IPS-20b (cell line): ENCODE data around the gene NFATC3.

Source experiments
- H3K27ac ChIP-seq: one replicate; pipeline ENCODE4 v1.5.1; 2013; ENCODE audit warnings: low read length
- H3K27me3 ChIP-seq: 2 replicates; pipeline ENCODE4 v1.6.1; 2013; ENCODE audit warnings: mild to moderate bottlenecking, low read length, inconsistent platforms; ENCODE audit not compliant: insufficient read depth
- H3K36me3 ChIP-seq: 2 replicates; pipeline ENCODE4 v1.6.1; 2013; ENCODE audit warnings: low read depth, mild to moderate bottlenecking, inconsistent platforms, low read length, moderate library complexity; ENCODE audit not compliant: insufficient read depth
- H3K4me1 ChIP-seq: 2 replicates; pipeline ENCODE4 v1.6.1; 2013; ENCODE audit warnings: mild to moderate bottlenecking, control low read depth, inconsistent platforms, low read length, moderate library complexity; ENCODE audit not compliant: insufficient read depth
- H3K4me3 ChIP-seq: 2 replicates; pipeline ENCODE4 v1.5.1; 2013; ENCODE audit warnings: mild to moderate bottlenecking, low read length, inconsistent platforms
- H3K9ac ChIP-seq: 2 replicates; pipeline ENCODE4 v1.6.1; 2013; ENCODE audit warnings: low read depth, mild to moderate bottlenecking, inconsistent platforms, low read length, moderate library complexity
- H3K9me3 ChIP-seq: 2 replicates; pipeline ENCODE4 v1.6.1; 2013; ENCODE audit warnings: mild to moderate bottlenecking, low read depth, low read length, inconsistent platforms; ENCODE audit not compliant: insufficient read depth

The NFATC3 gene

DNA sequence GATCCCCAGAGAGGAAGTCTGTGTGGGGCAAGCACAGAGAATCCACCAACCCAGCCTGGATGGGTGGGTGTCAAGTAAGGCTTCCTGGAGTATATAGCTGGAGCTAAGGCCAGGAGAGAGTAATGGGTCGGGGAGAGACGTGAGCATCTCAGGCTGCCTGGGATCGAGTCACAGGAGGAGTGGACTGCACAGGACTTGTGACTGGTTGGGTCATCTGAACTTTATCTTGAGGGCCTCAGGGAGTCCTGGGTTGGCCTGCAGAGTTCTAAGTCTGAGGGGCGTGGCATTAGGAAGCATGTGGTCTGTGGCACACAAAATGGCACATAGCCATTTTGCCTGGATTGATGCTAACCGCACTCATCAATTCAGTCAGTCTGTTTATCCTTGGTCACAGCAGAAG, 161.5 kb downstream of the NFATC3 start:
- no peak overlapping the region for H3K4me3 ChIP-seq
- peaks cover 22% of the 10 kb centered on the region for H3K27me3 ChIP-seq
- H3K4me1 ChIP-seq, result peaks cover 4% of the 10 kb centered on the region; the same call in 1 of the 2 replicates
- H3K9me3 ChIP-seq, result no peaks in the 10 kb centered on the region
- H3K36me3 ChIP-seq, result no peaks in the 10 kb centered on the region
- H3K27ac ChIP-seq, result no peak overlapping the region
- no peak overlapping the region for H3K9ac ChIP-seq

DNA sequence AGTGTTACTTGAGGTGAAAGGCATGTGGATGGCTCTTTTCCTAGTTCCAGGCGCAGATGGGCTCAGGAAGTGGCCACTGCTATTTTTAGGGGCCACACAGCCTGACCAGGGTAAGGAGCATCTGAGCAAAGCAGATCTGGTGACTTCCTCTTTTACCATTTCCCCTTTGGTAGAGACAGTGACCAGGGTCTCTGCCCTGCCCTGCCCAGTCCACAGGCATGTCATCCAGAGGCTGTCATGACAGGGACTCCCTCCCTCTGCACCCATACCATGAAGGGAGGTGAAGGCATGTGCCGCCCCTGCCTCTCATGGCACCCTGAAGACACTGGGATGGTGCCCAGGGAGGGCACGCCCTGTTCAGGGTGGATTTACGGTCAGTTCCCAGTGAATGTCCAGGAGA, 162.2 kb downstream of the NFATC3 start:
- H3K9ac ChIP-seq, result no peak overlapping the region
- no peak overlapping the region for H3K4me3 ChIP-seq
- peaks cover 4% of the 10 kb centered on the region; the same call in 1 of the 2 replicates for H3K4me1 ChIP-seq
- peaks cover 22% of the 10 kb centered on the region for H3K27me3 ChIP-seq
- H3K36me3 ChIP-seq, result no peaks in the 10 kb centered on the region
- no peaks in the 10 kb centered on the region for H3K9me3 ChIP-seq
- H3K27ac ChIP-seq, result no peak overlapping the region

DNA sequence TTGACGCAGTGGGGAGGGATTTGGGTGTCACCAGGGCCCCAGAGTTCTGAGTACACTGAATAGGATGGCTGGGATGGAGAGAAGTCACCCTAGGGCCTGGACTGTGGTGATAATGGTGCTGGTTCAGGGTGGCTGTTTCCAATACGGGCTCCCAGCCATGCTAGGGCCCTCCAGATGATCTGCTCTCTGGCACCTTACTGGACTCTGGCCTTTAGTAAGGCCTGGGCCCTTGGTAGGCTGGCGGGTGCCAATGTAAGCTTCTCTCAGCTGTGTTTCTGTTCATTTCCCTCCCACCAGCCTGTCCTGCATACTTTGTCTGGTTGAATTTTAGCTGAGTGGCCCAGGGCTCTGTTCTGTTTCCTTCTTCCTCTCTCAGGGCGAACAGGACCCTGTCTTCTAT, 162.8 kb downstream of the NFATC3 start:
- peaks cover 4% of the 10 kb centered on the region; the same call in 1 of the 2 replicates for H3K4me1 ChIP-seq
- no peak overlapping the region for H3K9ac ChIP-seq
- H3K36me3 ChIP-seq, result no peaks in the 10 kb centered on the region

DNA sequence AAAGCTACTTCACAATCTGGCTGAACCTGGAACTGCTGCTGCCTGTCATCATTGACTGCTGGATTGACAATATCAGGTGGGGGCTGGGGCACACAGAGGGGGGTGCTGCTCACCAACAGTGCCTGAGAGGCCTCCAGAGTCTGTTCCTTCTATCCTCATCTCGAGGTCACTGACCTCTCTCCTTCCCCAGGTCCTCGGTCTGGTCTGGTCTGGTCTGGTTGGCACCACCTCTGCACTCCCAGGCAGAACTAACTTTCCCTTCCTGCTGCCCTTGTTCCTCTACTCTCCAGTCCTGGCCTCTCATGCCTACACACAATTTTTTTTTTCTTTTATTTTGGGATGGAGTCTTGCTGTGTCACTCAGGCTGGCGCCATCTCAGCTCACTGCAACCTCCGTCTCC, 164.2 kb downstream of the NFATC3 start:
- no peak overlapping the region for H3K4me3 ChIP-seq
- H3K27me3 ChIP-seq, result peaks cover 17% of the 10 kb centered on the region
- peaks cover 4% of the 10 kb centered on the region; the same call in 1 of the 2 replicates for H3K4me1 ChIP-seq
- no peak overlapping the region for H3K9ac ChIP-seq
- no peaks in the 10 kb centered on the region for H3K36me3 ChIP-seq
- H3K27ac ChIP-seq, result no peak overlapping the region
- no peaks in the 10 kb centered on the region for H3K9me3 ChIP-seq

More for the DNA sequence above, 162.8 kb downstream of the NFATC3 start:
- no peak overlapping the region for H3K4me3 ChIP-seq
- no peaks in the 10 kb centered on the region for H3K9me3 ChIP-seq
- H3K27me3 ChIP-seq, result peaks cover 22% of the 10 kb centered on the region
- no peak overlapping the region for H3K27ac ChIP-seq

DNA sequence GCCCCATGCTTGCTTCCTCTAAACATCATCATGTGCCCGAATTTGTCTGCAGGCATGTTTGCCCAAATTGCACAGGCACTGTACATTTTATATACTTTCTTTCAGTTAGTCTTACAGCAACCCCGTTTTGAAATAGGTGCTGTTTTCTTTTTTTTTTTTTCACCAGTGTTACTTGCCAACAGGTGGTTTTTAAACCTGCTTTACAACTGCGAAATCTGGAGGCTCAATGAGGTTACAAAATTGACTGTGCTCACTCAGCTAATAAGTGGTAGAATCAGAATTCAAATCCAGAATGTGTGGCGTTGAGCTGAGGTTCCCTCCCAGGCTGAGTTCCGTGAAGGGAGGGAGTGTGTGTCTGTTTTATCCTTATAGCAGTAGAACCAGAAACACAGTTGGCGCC, 165.8 kb downstream of the NFATC3 start:
- Histone ChIP-seq H3K27me3 (peaks cover 7% of the 10 kb centered on the region), H3K9ac (no peak overlapping the region), H3K4me3 (no peak overlapping the region), H3K36me3 (no peaks in the 10 kb centered on the region), H3K4me1 (peaks cover under 1% of the 10 kb centered on the region; the same call in 1 of the 2 replicates), H3K9me3 (no peaks in the 10 kb centered on the region), H3K27ac (no peak overlapping the region)

DNA sequence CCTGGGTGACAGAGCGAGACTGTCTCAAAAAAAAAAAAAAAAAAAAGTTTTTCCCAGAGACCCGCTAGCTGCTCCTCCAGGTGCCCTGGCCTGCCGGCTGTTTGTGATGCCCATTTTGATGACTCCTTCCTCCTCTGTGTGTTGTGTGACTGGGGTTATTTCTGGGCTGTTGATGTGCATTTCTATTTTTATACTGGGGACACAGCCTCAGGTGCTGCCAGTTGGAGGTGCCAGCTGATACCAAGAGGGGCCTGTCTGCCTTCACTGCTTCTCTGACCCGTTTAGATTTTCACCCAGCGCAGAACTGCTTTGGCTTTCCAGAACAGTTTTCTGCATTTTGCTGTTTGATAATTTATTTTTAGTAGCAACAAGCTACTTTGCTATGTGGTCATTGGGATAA, 166.7 kb downstream of the NFATC3 start:
- H3K27ac ChIP-seq, result no peak overlapping the region
- H3K27me3 ChIP-seq, result no peaks in the 10 kb centered on the region
- no peaks in the 10 kb centered on the region for H3K9me3 ChIP-seq
- no peak overlapping the region for H3K4me3 ChIP-seq
- no peaks in the 10 kb centered on the region for H3K36me3 ChIP-seq
- no peak overlapping the region for H3K9ac ChIP-seq
- no peaks in the 10 kb centered on the region for H3K4me1 ChIP-seq

DNA sequence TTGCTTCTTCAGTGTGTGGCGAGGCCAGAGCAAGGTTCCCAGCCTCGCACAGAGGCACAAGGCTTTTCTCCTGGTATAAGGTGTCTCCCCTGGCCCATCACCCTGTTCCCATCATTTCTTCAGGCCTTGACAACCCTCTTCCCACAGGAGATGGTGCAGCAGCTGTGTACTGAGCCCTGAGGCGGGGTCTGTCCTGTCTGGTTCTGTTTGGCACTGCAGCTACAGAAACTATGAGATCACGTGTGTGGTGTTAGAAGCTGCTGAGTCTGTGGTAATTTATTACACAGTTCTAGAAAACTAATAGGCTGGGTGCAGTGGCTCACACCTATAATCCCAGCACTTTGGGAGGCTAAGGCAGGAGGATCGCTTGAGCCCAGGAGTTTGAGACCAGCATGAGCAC, 167.2 kb downstream of the NFATC3 start:
- no peaks in the 10 kb centered on the region for H3K27me3 ChIP-seq
- H3K4me1 ChIP-seq, result no peaks in the 10 kb centered on the region
- H3K9ac ChIP-seq, result no peak overlapping the region
- H3K4me3 ChIP-seq, result no peak overlapping the region
- H3K36me3 ChIP-seq, result no peaks in the 10 kb centered on the region
- H3K27ac ChIP-seq, result no peak overlapping the region
- no peaks in the 10 kb centered on the region for H3K9me3 ChIP-seq

DNA sequence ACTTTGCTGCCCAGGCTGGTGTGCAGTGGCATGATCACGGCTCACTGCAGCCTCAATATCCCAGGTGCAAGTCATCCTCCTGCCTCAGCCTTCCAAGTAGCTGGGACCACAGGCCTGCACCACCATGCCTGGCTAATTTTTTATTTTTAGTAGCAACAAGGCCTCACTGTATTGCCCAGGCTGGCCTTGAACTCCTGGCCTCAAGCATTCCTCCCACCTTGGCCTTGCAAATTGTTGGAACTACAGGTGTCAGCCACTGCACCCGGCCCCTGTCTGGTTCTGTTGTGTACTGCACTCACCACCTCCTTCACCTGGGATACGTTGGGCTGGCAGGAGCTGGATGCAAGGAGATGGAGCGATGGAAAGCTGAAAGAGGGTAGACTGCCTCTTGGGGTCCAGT, 168.6 kb downstream of the NFATC3 start:
- Histone ChIP-seq H3K27me3 (no peaks in the 10 kb centered on the region), H3K27ac (no peak overlapping the region), H3K4me3 (no peak overlapping the region), H3K9me3 (no peaks in the 10 kb centered on the region), H3K9ac (no peak overlapping the region), H3K4me1 (no peaks in the 10 kb centered on the region), H3K36me3 (no peaks in the 10 kb centered on the region)

DNA sequence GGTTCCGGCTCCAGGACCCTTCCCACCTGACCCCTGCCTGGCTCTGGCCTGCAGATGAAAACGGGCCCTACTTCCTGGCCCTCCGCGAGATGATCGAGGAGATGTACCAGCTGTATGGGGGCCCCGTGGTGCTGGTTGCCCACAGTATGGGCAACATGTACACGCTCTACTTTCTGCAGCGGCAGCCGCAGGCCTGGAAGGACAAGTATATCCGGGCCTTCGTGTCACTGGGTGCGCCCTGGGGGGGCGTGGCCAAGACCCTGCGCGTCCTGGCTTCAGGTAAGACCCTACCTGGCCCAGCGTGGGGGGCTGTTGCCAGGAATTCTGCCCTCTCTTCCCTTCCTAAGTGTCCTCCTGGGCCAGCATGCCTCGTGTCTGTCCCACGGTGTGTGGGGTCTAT, 170.5 kb downstream of the NFATC3 start:
- no peaks in the 10 kb centered on the region for H3K27me3 ChIP-seq
- H3K9me3 ChIP-seq, result no peaks in the 10 kb centered on the region
- no peak overlapping the region for H3K9ac ChIP-seq
- H3K4me1 ChIP-seq, result no peaks in the 10 kb centered on the region
- H3K36me3 ChIP-seq, result peaks cover 11% of the 10 kb centered on the region
- H3K27ac ChIP-seq, result no peak overlapping the region
- no peak overlapping the region for H3K4me3 ChIP-seq

DNA sequence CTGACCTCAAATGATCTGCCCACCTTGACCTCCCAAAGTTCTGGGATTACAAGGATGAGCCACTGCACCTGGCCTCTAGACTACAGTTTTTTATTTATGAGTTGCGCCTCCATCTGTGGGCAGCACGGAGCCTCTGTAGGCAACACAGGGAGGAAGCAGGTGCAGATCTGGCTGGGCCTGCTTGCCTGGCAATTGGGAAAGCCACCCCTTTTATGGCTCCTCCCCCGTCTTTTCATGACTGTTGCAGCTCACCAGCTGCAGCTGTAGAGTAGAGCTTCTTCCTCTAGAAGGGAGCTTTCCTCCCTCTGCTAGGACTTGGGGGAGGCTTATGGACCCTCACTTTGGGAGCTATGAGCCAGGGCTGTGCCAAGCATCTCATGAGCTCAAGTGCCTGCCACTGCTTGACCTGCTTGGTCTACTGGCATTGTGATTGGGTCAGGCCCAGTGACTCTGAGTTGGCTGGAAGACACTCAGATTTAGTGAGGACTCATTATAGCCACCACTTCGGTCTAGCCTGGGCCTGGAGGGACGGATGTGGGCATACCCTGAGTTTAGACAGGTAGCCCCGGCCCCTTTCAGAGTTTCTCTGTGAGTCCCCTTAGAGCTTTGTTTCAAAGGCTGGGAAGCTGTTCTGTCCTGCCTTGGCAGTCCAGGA, 172.2 kb downstream of the NFATC3 start:
- Histone ChIP-seq H3K4me3 (no peak overlapping the region), H3K9ac (no peak overlapping the region), H3K4me1 (no peaks in the 10 kb centered on the region), H3K36me3 (peaks cover 11% of the 10 kb centered on the region), H3K9me3 (no peaks in the 10 kb centered on the region), H3K27ac (no peak overlapping the region), H3K27me3 (no peaks in the 10 kb centered on the region)

DNA sequence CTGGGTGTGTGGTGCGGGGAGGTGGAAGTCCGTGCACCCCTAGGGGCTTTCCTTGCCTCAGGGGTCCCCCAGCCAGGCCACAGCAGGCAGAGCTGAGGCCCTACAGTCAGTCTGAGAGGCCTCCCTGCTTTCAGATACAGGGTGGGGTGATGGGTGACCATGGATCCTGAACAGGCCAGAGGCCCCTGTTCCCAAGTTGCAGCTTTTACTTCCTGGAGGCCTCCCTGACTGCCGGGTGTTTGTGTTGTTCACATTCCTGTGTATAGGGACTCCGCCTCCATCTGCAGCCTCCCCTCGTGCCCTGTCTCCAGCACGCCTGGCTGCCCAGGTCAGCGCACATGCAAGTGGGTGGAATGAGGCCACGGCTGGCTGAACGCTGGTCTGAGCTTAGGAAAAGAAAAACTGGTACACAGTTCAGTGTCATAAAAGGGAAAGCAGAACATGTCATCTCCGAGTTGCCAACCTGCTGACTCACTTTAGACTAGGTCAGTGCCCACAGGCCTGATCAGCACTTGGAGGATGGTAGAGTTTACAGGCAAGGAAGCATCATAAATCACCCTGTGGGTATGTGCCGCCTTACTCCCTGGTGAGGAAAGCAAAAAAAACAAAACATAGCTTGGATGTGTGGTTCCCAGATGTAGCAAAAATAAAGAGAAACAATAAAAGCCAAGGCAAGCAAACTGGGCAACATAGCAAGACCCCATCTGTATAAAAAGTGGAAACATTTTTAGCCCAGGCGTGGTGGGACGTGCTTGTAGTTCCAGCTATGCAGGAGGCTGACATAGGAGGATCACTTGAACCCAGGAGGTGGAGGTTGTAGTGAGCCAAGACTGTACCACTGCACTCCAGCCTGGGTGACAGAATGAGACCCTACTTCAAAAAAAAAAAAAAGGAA, 173.0 kb downstream of the NFATC3 start:
- Histone ChIP-seq H3K27me3 (no peaks in the 10 kb centered on the region; the same call in 1 of the 2 replicates), H3K9me3 (no peaks in the 10 kb centered on the region), H3K9ac (no peak overlapping the region), H3K36me3 (peaks cover 11% of the 10 kb centered on the region), H3K27ac (no peak overlapping the region), H3K4me3 (no peak overlapping the region), H3K4me1 (no peaks in the 10 kb centered on the region)
